Measurements from ENCODE around the gene SEC14L5.

DNA sequence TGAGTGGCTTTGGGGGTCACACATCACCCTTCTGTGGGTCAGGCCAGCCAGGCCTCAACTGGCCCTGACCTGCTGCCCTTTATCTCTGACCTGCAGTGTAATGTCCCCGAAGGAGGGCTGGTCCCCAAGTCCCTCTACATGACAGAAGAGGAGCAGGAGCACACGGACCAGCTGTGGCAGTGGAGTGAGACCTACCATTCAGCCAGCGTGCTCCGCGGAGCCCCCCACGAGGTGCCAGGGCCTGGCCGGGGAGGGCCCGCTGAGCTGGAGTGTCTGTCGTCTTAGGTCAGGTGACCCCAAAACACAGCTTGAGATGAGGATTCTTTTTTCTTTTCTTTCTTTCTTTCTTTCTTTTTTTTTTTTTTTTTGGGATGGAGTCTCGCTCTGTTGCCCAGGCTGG lies 49.1 kb downstream of the SEC14L5 start:
- TF ChIP-seq POLR2A (IDR thresholded peaks at IDR 0.05; ENCODE audit: low read depth) (no peak), POLR2AphosphoS5 (IDR thresholded peaks at IDR 0.05) (no peak), EP300 (IDR thresholded peaks at IDR 0.05) (no peak)
- TF ChIP-seq, protein P1, sequence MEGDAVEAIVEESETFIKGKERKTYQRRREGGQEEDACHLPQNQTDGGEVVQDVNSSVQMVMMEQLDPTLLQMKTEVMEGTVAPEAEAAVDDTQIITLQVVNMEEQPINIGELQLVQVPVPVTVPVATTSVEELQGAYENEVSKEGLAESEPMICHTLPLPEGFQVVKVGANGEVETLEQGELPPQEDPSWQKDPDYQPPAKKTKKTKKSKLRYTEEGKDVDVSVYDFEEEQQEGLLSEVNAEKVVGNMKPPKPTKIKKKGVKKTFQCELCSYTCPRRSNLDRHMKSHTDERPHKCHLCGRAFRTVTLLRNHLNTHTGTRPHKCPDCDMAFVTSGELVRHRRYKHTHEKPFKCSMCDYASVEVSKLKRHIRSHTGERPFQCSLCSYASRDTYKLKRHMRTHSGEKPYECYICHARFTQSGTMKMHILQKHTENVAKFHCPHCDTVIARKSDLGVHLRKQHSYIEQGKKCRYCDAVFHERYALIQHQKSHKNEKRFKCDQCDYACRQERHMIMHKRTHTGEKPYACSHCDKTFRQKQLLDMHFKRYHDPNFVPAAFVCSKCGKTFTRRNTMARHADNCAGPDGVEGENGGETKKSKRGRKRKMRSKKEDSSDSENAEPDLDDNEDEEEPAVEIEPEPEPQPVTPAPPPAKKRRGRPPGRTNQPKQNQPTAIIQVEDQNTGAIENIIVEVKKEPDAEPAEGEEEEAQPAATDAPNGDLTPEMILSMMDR (IDR thresholded peaks at IDR 0.05): no peak

Data from esophagus muscularis mucosa (tissue), 4 donors.